GM12892 (cell line): ENCODE results near the gene SESTD1.
"Not testable (repeated sequence)": the region's sequence is repeated elsewhere in the genome, so short reads cannot be mapped to it uniquely, and the experiment has no call there.

ENCODE experiments used
- DNase-seq: peaks from one replicate; pipeline ENCODE4 v3.0.0; 2011; ENCODE audit not compliant: insufficient read length
- FAIRE-seq: peaks from 2 replicates; lab custom pipeline; 2011; peaks lifted over from hg19 to GRCh38; lab: Jason Lieb, UNC
- POLR2A ChIP-seq: IDR thresholded peaks from 2 replicates; pipeline ENCODE4 v1.6.1; 2011; ENCODE audit warnings: low read depth, low read length, control low read depth
- POLR2AphosphoS5 ChIP-seq: IDR thresholded peaks from 2 replicates; pipeline ENCODE4 v1.6.1; 2011; ENCODE audit warnings: low read depth, low read length, control low read depth
- TAF1 ChIP-seq: IDR thresholded peaks from 2 replicates; pipeline ENCODE4 v1.6.1; 2011; ENCODE audit warnings: low read depth, mild to moderate bottlenecking, control low read depth, low read length, borderline replicate concordance

The SESTD1 gene

DNA sequence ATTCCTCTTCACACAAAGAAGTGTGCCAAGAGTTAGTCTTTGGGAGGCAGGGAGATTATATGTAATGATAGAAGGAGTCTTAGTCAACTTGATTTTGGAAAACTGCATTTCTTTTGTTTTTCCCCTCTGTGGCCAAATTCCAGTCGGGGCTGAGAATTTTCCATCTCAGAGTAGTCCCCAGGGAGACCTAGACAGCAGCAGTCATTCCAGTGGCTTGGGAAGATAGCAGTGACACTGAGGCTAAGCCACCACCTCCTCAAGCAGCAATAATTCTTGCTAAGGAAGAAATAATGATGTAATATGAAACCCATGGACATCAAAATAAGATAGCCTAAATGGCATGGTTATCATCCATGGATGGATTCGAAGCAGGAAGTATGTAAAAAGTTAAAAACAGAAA is 193.7 kb downstream of the SESTD1 start:
- DNase-seq (no peak), FAIRE-seq (no peak)
- TF ChIP-seq TAF1: no peak
- no peak for TF ChIP-seq POLR2AphosphoS5

DNA sequence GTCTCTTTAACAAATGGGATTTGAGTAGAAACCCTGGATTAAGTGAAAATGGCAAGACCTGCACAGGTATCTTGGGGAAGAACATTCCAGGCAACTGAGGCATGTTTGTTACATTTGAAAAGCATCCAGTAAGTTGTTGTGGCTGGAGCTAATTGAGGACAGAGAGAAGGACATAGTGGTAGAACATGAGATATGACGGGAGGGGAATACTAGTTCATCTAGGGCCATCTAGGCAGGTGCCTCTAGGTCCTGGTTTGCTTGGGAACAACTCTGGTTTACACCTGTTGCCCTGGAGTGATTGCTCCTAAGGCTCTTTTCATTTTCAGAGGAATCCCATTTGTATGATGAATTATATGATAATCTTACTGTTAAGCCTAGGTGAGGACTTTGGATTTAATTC is 194.9 kb downstream of the SESTD1 start:
- no peak for FAIRE-seq

DNA sequence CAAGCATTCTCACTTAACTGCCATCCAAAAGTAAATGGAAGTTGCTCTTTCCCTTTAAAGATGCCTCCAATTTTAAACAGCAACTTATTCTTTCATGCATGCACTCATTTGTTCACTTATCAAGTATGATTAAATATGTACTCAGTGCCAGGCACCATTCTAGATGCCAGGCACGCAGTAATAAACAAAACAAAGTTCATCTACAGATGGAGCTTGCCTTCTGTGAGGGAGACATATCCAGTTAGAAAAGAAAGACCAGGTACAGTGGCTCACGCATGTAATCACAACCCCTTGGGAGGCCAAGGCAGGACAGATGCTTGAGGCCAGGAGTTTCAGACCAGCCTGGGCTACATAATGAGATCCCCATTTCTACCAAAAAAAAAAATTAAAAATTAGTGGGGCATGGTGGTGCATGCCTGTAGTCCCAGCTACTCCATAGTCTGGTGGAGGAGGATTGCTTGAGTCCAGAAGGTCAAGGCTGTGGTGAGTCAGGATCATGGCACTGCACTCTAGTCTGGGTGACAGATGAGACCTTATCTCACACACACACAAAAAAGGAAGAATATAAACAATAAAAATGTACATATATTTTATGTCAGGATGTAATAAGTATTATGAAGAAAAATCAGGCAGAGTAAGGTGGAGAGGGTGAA is 195.5 kb downstream of the SESTD1 start:
- TF ChIP-seq POLR2AphosphoS5 (no peak), POLR2A (no peak), TAF1 (no peak)
- FAIRE-seq: no peak
- DNase-seq: no peak

More for the DNA sequence above, 194.9 kb downstream of the SESTD1 start:
- TF ChIP-seq TAF1 (no peak), POLR2AphosphoS5 (no peak)
- DNase-seq: no peak

DNA sequence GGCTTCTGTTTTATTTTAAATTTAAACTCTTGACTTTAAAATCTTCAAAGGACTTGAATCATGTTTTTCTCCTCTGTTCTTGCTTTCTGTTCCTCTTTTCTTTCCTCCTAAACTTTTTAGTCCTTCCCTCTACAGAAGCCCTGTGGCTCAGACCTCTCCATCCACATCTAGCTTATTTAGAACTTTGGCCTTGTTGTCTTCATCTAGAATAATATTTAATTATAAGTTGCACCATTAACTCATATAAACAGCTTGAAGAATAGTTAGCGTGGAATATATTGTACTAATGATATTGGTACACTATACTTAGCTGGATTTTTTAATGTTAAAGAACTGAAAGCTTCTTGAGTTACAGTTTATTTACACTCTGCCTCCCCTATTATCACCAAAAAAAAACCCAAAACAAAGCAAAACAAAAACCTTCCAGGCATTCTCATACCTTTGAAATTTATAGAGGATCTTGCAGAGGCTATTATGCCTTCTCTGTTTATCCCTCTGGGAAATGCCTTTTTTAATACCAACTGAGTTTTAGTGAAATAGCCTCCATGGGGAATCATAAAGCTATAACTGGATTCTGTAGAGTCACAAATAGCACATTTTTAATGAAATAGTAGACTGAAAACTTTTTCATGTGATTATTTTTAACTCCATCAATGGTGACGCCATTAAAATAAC is 205.5 kb downstream of the SESTD1 start:
- DNase-seq (no peak), FAIRE-seq (no peak)
- TF ChIP-seq TAF1: no peak
- no peak for TF ChIP-seq POLR2A
- no peak for TF ChIP-seq POLR2AphosphoS5

DNA sequence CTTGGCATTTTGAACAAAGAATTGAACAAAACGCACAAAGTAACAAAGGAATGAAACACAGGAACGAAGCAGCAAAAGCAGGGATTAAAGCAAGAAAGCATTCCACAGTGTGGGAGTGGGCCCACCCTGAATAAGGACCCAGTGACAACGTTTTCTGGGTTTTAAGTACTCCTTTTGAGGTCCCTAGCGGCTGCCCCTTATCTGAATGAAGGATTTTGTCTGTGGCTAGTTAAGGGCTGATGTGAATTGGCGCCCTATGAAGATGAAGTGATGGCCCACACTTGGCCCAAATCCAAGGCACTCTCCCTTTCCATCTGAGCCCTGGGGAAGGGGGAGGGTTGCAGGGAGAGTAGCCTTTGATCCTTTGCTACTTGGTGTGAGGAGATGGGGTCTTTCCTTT is 206.9 kb downstream of the SESTD1 start:
- DNase-seq: no peak
- TF ChIP-seq POLR2A (no peak), TAF1 (no peak), POLR2AphosphoS5 (no peak)
- FAIRE-seq: no peak

DNA sequence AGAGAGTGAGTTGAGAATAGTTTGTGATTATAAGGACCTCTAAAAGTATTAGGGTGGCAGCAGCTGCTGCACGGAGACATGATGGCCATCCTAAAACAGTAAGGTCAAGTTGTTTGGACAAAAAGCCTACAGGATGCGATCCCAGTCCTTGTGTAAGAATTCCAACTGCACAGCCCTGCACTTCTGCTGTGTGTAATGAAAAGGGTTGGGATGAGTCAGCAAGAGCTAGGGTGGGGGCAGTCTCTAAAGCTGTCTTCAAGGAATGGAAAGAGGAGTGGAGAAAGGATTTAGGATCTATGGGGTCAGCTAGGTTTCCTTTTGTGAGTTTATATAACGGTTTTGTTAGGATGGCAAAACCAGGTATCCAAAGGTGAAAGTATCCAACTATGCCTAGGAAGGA is 211.1 kb downstream of the SESTD1 start:
- DNase-seq, FAIRE-seq: not testable (repeated sequence)
